ENCODE measurements around the gene IQCN. TPM values are rescaled to one million over a fixed set of nuclear protein-coding genes. Genes with fewer than 3 reads are reported as not detected.
A peak's percentile ranks its signal among the peaks of the same experiment; 100 is the strongest.

The IQCN gene
- total and polyA plus RNA-seq, 2 of the 4 experiments (the other 2 are of a cell fraction): 0.18 to 0.67 TPM

- Histone ChIP-seq H3K9me3 (ENCODE audit: control insufficient read depth, insufficient read depth, low read length) (no peaks in the 10 kb centered on the region), H2BK15ac (ENCODE audit: low read depth, low read length) (no peak overlapping the region), H3K27me3 (ENCODE audit: control insufficient read depth, insufficient read depth, low read length) (no peaks in the 10 kb centered on the region), H3K56ac (ENCODE audit: extremely low read depth, insufficient read depth, low read length) (no peak overlapping the region), H3K4me2 (ENCODE audit: low read depth, low read length) (no peak overlapping the region), H4K8ac (ENCODE audit: low read depth in 2 of 2, low read length in 2 of 2) (0 out of 4 replicates have a peak overlapping the region, but pooled peaks of 1 of the 2 experiments have one; percentile 38), H2AK5ac (ENCODE audit: low read depth, low read length) (peak overlapping the region; percentile 81), H2BK5ac (ENCODE audit: low read depth, low read length, poor library complexity, severe bottlenecking) (peak overlapping the region; percentile 19), H3K23ac (ENCODE audit: low read depth, low read length) (no peak overlapping the region), H3K4me3 (ENCODE audit: insufficient read depth, low read depth, low read length) (no peak overlapping the region), H4K20me1 (ENCODE audit: insufficient read depth, low read length) (peaks cover 20% of the 10 kb centered on the region), H3K14ac (replicated peaks; ENCODE audit: low read depth, low read length) (no peak overlapping the region), H3K4ac (ENCODE audit: low read depth, low read length) (peak overlapping the region; percentile 41), H3K79me1 (ENCODE audit: low read depth in 1 of 2, low read length in 2 of 2) (peaks cover 0 to 35% of the 10 kb centered on the region in 2 experiments; a peak in 2 of 4 replicates), H3K9me1 (ENCODE audit: insufficient read depth, low read length) (peaks cover 4% of the 10 kb centered on the region; the same call in 1 of the 2 replicates), H2AFZ (replicated peaks; ENCODE audit: low read length, poor library complexity) (no peak overlapping the region), H3K4me1 (ENCODE audit: control insufficient read depth, insufficient read depth, low read length) (peaks cover 12% of the 10 kb centered on the region), H2BK20ac (ENCODE audit: low read depth, low read length) (no peak overlapping the region), H4K5ac (ENCODE audit: low read depth, low read length) (no peak overlapping the region), H2BK120ac (ENCODE audit: low read depth, low read length) (no peak overlapping the region), H3K27ac (ENCODE audit: insufficient read depth, low read length) (no peak overlapping the region), H4K91ac (ENCODE audit: insufficient read depth, low read depth, low read length) (no peak overlapping the region; the same call in 1 of the 2 replicates), H3K36me3 (ENCODE audit: control insufficient read depth, insufficient read depth, low read length) (peaks cover 7% of the 10 kb centered on the region), H3K18ac (ENCODE audit: low read depth, low read length) (no peak overlapping the region), H3K9ac (ENCODE audit: low read depth, low read length) (no peak overlapping the region), H2AK9ac (replicated peaks; ENCODE audit: low read depth, low read length, poor library complexity) (no peak overlapping the region)
- in situ Hi-C loops (cut with MboI; ENCODE audit: low sequenced_read_pairs): no loop called here
- intact Hi-C loops (cut with micrococcal nuclease): no loop called here
- POLR2A ChIA-PET (ENCODE audit: unreplicated experiment): no interaction called here
- TF ChIP-seq POLR2A (IDR thresholded peaks at IDR 0.05; ENCODE audit: low read depth, low read length) (no peak), RCOR1 (IDR thresholded peaks at IDR 0.05; ENCODE audit: insufficient replicate concordance, low read length) (no peak), RFX5 (IDR thresholded peaks at IDR 0.05; ENCODE audit: low read depth, low read length) (no peak), CTCF (conservative IDR thresholded peaks at IDR 0.05; ENCODE audit: low read depth, low read length) (no peak), MAZ (IDR thresholded peaks at IDR 0.05; ENCODE audit: borderline replicate concordance, low read depth, low read length) (no peak), MAFK (IDR thresholded peaks at IDR 0.05; ENCODE audit: low read depth, low read length) (no peak)
- CTCF ChIA-PET: no interaction called here
- 100% methylated on average over 1 of the region's 5 CpGs; no CpG with 5 or more reads in 1 of the 2 experiments for WGBS, 2 experiments (ENCODE audit: extremely low coverage in 2 of 2, insufficient read length in 1 of 2)
- DNase-seq (no peak), ATAC-seq (ENCODE audit: low read depth) (no peak)
- dilution Hi-C loops (cut with HindIII; ENCODE audit: low sequenced_read_pairs, unreplicated experiment): no loop called here
- BruUV-seq (replicated peaks): no TSS peak
Observed at GRCh38 chr19:18283338-18283737, 9.1 kb upstream of the IQCN start.

Measured in IMR-90 (cell line).